ENCODE data around the gene POR. TPM values are rescaled to one million over a fixed set of nuclear protein-coding genes. Genes with fewer than 3 reads are reported as not detected.

The POR gene
- total RNA-seq, 1 experiment from 2014 or later: 99.3 TPM

- Histone ChIP-seq H3K27me3 (replicated peaks; ENCODE audit: insufficient read depth, low read depth, low read length, poor library complexity) (no peaks in the 10 kb centered on the region), H3K4me1 (ENCODE audit: insufficient read depth, low read length, poor library complexity, severe bottlenecking) (no peaks in the 10 kb centered on the region), H3K9me3 (ENCODE audit: low read depth, low read length, poor library complexity, severe bottlenecking) (no peaks in the 10 kb centered on the region), H3K27ac (ENCODE audit: low read depth, low read length, poor library complexity, severe bottlenecking) (no peak overlapping the region), H3K36me3 (ENCODE audit: insufficient read depth, low read length, poor library complexity, severe bottlenecking) (no peaks in the 10 kb centered on the region), H3K4me3 (ENCODE audit: low read depth, low read length, poor library complexity, severe bottlenecking) (no peak overlapping the region)
- BruUV-seq (replicated peaks): no TSS peak
- DNase-seq (ENCODE audit: low spot score): no peak
- ChIA-PET POLR2A (ENCODE audit: low non-redundant PET) (no interaction called here), CTCF (no interaction called here)
- intact Hi-C loops (cut with micrococcal nuclease; ENCODE audit: unreplicated experiment): no loop called here
- no peak for TF ChIP-seq CTCF (conservative IDR thresholded peaks at IDR 0.05; ENCODE audit: low read depth, low read length)
- no peak for TF ChIP-seq EZH2 (IDR thresholded peaks at IDR 0.05; ENCODE audit: borderline replicate concordance, low read depth, low read length, poor library complexity, severe bottlenecking)
Observed at GRCh38 chr7:75998038-75998437, 83.1 kb downstream of the POR start.

GRCh38 chr7:76000566-76000965 lies 85.6 kb downstream of the POR start:
- intact Hi-C loops (cut with micrococcal nuclease; ENCODE audit: unreplicated experiment): no loop called here
- POLR2A ChIA-PET (ENCODE audit: low non-redundant PET): no interaction called here
- Histone ChIP-seq H3K27me3 (replicated peaks; ENCODE audit: insufficient read depth, low read depth, low read length, poor library complexity) (no peaks in the 10 kb centered on the region), H3K9me3 (ENCODE audit: low read depth, low read length, poor library complexity, severe bottlenecking) (no peaks in the 10 kb centered on the region), H3K27ac (ENCODE audit: low read depth, low read length, poor library complexity, severe bottlenecking) (no peak overlapping the region), H3K4me3 (ENCODE audit: low read depth, low read length, poor library complexity, severe bottlenecking) (no peak overlapping the region), H3K36me3 (ENCODE audit: insufficient read depth, low read length, poor library complexity, severe bottlenecking) (no peaks in the 10 kb centered on the region), H3K4me1 (ENCODE audit: insufficient read depth, low read length, poor library complexity, severe bottlenecking) (no peaks in the 10 kb centered on the region)
- TF ChIP-seq EZH2 (IDR thresholded peaks at IDR 0.05; ENCODE audit: borderline replicate concordance, low read depth, low read length, poor library complexity, severe bottlenecking): no peak
- CTCF ChIA-PET: no interaction called here
- no TSS peak for BruUV-seq (replicated peaks)
- DNase-seq (ENCODE audit: low spot score): no peak

GRCh38 chr7:76002139-76002538 lies 87.2 kb downstream of the POR start:
- no peak for TF ChIP-seq CTCF (conservative IDR thresholded peaks at IDR 0.05; ENCODE audit: low read depth, low read length)
- Histone ChIP-seq H3K9me3 (ENCODE audit: low read depth, low read length, poor library complexity, severe bottlenecking) (no peaks in the 10 kb centered on the region), H3K4me1 (ENCODE audit: insufficient read depth, low read length, poor library complexity, severe bottlenecking) (no peaks in the 10 kb centered on the region), H3K27me3 (replicated peaks; ENCODE audit: insufficient read depth, low read depth, low read length, poor library complexity) (no peaks in the 10 kb centered on the region), H3K27ac (ENCODE audit: low read depth, low read length, poor library complexity, severe bottlenecking) (no peak overlapping the region), H3K36me3 (ENCODE audit: insufficient read depth, low read length, poor library complexity, severe bottlenecking) (no peaks in the 10 kb centered on the region), H3K4me3 (ENCODE audit: low read depth, low read length, poor library complexity, severe bottlenecking) (no peak overlapping the region)
- ChIA-PET CTCF (no interaction called here), POLR2A (ENCODE audit: low non-redundant PET) (no interaction called here)
- BruUV-seq (replicated peaks): no TSS peak
- no peak for DNase-seq (ENCODE audit: low spot score)
- intact Hi-C loops (cut with micrococcal nuclease; ENCODE audit: unreplicated experiment): no loop called here

- CTCF ChIA-PET: no interaction called here
- no peaks in the 10 kb centered on the region for H3K27me3 ChIP-seq (replicated peaks; ENCODE audit: insufficient read depth, low read depth, low read length, poor library complexity)
- no TSS peak for BruUV-seq (replicated peaks)
Observed at GRCh38 chr7:76002822-76003221, 87.9 kb downstream of the POR start.

More at GRCh38 chr7:76002822-76003221, 87.9 kb downstream of the POR start:
- Histone ChIP-seq H3K4me3 (ENCODE audit: low read depth, low read length, poor library complexity, severe bottlenecking) (no peak overlapping the region), H3K36me3 (ENCODE audit: insufficient read depth, low read length, poor library complexity, severe bottlenecking) (no peaks in the 10 kb centered on the region), H3K9me3 (ENCODE audit: low read depth, low read length, poor library complexity, severe bottlenecking) (no peaks in the 10 kb centered on the region), H3K4me1 (ENCODE audit: insufficient read depth, low read length, poor library complexity, severe bottlenecking) (no peaks in the 10 kb centered on the region), H3K27ac (ENCODE audit: low read depth, low read length, poor library complexity, severe bottlenecking) (no peak overlapping the region)
- POLR2A ChIA-PET (ENCODE audit: low non-redundant PET): no interaction called here
- TF ChIP-seq EZH2 (IDR thresholded peaks at IDR 0.05; ENCODE audit: borderline replicate concordance, low read depth, low read length, poor library complexity, severe bottlenecking): no peak
- no peak for TF ChIP-seq CTCF (conservative IDR thresholded peaks at IDR 0.05; ENCODE audit: low read depth, low read length)
- intact Hi-C loops (cut with micrococcal nuclease; ENCODE audit: unreplicated experiment): no loop called here
- DNase-seq (ENCODE audit: low spot score): no peak

Measured in A673 (cell line).